Measurements from ENCODE around the gene MATCAP1. TPM values are rescaled to one million over a fixed set of nuclear protein-coding genes. Genes with fewer than 3 reads are reported as not detected.

MATCAP1 gene
- total RNA-seq, 2 experiments from 2014 or later, result 47.5 to 51.4 TPM

- CTCF ChIA-PET, result interaction anchor here (0.9 to 6.1 kb wide), 5 partner anchors 8 to 147 kb away, joined by 3 to 31 read pairs (median 10); no protein-coding TSS in a partner anchor
- Mint-ChIP-seq H3K27me3 (peaks cover 50% of the 10 kb centered on the region), H3K27ac (peak overlapping the region; percentile 46), H3K4me1 (peaks cover 45% of the 10 kb centered on the region), H3K9me3 (no peaks in the 10 kb centered on the region), H3K4me3 (peak overlapping the region; percentile 30), H3K36me3 (ENCODE audit: low read depth) (peaks cover 20% of the 10 kb centered on the region)
- DNase-seq, result no peak
- POLR2A ChIA-PET, result no interaction called here
Observed at GRCh38 chr16:67165121-67166078, 18.4 kb downstream of the MATCAP1 start.

DNA sequence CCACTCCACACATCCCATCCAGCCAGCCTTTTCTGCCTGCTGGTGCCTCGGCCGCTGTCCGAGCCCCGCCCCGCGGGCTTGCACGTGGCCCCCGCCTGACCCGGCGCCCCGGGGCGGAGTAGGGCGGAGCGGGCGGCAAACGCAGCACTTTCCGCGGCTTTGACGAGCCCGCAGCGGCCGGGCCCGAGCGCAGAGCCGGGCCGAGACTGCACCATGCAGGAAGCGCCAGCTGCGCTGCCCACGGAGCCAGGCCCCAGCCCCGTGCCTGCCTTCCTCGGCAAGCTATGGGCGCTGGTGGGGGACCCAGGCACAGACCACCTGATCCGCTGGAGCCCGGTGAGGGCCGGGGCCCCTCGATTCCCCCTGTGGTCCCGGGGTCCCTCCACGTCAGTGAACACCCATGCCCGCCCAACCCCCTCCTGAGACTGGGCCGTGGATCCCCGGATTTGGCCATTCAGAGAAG lies 19.1 kb downstream of the MATCAP1 start, which contains the start of gene HSF4:
TSS of gene HSF4 (plus strand) at position 147 of the 463 bp plus-strand sequence. CDS start at position 214, 67 bp downstream.
- POLR2A ChIA-PET, result no interaction called here
- Mint-ChIP-seq H3K36me3 (ENCODE audit: low read depth) (peaks cover 20% of the 10 kb centered on the region), H3K4me1 (peaks cover 38% of the 10 kb centered on the region), H3K27me3 (peaks cover 45% of the 10 kb centered on the region), H3K4me3 (peak within 1 kb of the TSS; percentile 34), H3K27ac (peak within 1 kb of the TSS; percentile 50), H3K9me3 (no peaks in the 10 kb centered on the region)
- CTCF ChIA-PET, result interaction anchor here (0.9 to 2.8 kb wide), 5 partner anchors 9 to 147 kb away, joined by 3 to 12 read pairs (median 10); no protein-coding TSS in a partner anchor
- no peak for DNase-seq

- Mint-ChIP-seq H3K4me3 (peak overlapping the region; percentile 34), H3K9me3 (no peaks in the 10 kb centered on the region), H3K27me3 (peaks cover 44% of the 10 kb centered on the region), H3K27ac (peak overlapping the region; percentile 50), H3K36me3 (ENCODE audit: low read depth) (peaks cover 20% of the 10 kb centered on the region), H3K4me1 (peaks cover 38% of the 10 kb centered on the region)
- ChIA-PET CTCF (interaction anchor here (1.0 to 8.0 kb wide), 8 partner anchors 8 to 200 kb away, joined by 3 to 137 read pairs (median 10); partner anchors contain the start of genes MATCAP1 and NOL3), POLR2A (no interaction called here)
- DNase-seq, result no peak
Observed at GRCh38 chr16:67163999-67164558, 19.7 kb downstream of the MATCAP1 start.

DNA sequence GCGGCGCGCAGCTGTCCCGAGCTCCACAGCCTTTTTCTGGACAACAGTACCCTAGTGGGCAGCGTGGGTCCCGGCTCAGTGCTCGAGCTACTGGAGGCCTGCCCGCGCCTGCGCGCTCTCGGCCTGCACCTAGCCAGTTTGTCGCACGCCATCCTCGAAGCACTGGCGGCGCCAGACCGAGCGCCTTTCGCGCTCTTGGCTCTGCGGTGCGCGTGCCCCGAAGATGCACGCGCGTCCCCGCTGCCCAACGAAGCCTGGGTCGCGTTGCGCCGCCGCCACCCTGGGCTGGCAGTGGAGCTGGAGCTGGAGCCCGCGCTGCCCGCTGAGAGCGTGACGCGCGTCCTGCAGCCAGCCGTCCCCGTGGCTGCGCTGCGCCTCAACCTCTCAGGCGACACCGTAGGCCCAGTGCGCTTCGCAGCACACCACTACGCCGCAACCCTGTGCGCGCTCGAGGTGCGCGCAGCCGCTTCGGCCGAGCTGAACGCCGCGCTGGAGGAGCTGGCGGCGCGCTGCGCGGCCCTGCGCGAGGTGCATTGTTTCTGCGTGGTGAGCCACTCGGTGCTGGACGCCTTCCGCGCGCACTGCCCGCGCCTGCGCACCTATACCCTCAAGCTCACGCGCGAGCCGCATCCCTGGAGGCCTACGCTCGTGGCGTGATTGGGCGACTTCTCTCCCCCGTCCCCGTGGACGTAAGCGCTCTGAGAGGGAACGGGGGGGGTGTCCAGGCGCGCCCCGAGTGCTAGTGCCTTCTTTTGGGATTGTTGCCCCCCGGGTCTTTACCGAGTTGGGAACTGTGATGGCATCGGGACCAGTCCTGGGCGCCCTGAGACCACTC lies 20.4 kb downstream of the MATCAP1 start:
- no peak overlapping the region for H3K27ac Mint-ChIP-seq
- ChIA-PET CTCF (interaction anchor here (0.5 to 8.0 kb wide), 17 partner anchors 8 to 917 kb away, joined by 3 to 137 read pairs (median 4); partner anchors contain the start of genes B3GNT9, MATCAP1, NOL3 and TMEM208), POLR2A (interaction anchor here (0.7 kb wide), 1 partner anchor 211 kb away, joined by 3 read pairs; no protein-coding TSS in a partner anchor)
- peaks cover 20% of the 10 kb centered on the region for H3K36me3 Mint-ChIP-seq (ENCODE audit: low read depth)
- peaks cover 42% of the 10 kb centered on the region for H3K27me3 Mint-ChIP-seq
- peaks cover 43% of the 10 kb centered on the region for H3K4me1 Mint-ChIP-seq
- peak; percentile 54 for DNase-seq
- H3K9me3 Mint-ChIP-seq, result no peaks in the 10 kb centered on the region
- peak overlapping the region; percentile 34 for H3K4me3 Mint-ChIP-seq

DNA sequence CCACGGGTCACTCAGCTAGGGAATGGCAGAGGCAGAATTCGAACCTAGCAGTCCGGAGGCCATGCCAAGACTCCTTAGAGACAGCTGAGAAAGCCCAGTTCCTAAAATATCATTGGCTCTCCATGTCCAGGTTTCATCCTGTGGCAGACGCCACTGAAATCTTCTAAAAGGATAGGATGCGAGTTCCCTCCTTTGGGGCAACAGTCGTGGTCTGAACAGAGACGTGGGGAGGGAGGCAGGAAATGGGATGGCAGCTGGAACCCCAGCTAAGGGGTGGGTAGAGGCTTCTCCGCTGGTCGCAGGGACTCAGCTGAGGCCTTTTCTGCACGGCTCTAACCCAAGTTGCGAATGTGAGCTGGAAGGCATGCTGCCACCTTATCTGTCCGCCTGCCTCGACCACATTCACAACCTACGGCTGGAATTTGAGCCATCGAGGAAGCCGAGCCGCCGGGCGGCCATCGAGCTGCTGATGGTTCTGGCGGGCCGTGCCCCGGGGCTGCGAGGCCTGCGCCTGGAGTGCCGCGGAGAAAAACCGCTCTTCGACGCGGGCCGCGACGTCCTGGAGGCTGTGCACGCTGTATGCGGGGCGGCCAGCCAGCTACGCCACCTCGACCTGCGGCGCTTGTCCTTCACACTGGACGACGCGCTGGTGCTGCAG lies 21.1 kb downstream of the MATCAP1 start:
- Mint-ChIP-seq H3K4me3 (peak overlapping the region; percentile 51), H3K27ac (peak overlapping the region; percentile 2), H3K27me3 (peaks cover 36% of the 10 kb centered on the region), H3K4me1 (peaks cover 51% of the 10 kb centered on the region), H3K9me3 (no peaks in the 10 kb centered on the region), H3K36me3 (ENCODE audit: low read depth) (peaks cover 25% of the 10 kb centered on the region)
- ChIA-PET CTCF (interaction anchor here (0.5 to 8.0 kb wide), 17 partner anchors 7 to 917 kb away, joined by 3 to 137 read pairs (median 4); partner anchors contain the start of genes B3GNT9, MATCAP1, NOL3 and TMEM208), POLR2A (interaction anchor here (0.6 to 0.7 kb wide), 2 partner anchors 9 to 210 kb away, joined by 3 read pairs; no protein-coding TSS in a partner anchor)
- no peak for DNase-seq

- Mint-ChIP-seq H3K4me1 (peaks cover 59% of the 10 kb centered on the region), H3K27me3 (peaks cover 27% of the 10 kb centered on the region), H3K36me3 (ENCODE audit: low read depth) (peaks cover 21% of the 10 kb centered on the region), H3K9me3 (no peaks in the 10 kb centered on the region), H3K4me3 (peak overlapping the region; percentile 51), H3K27ac (peak overlapping the region; percentile 36)
- DNase-seq, result no peak
- POLR2A ChIA-PET, result no interaction called here
- CTCF ChIA-PET, result interaction anchor here (1.3 to 8.0 kb wide), 7 partner anchors 8 to 266 kb away, joined by 3 to 137 read pairs (median 7); partner anchors contain the start of genes MATCAP1, NOL3 and TMEM208
Observed at GRCh38 chr16:67161595-67162058, 22.1 kb downstream of the MATCAP1 start.

- DNase-seq, result peak; percentile 89
- ChIA-PET CTCF (interaction anchor here (0.9 to 8.0 kb wide), 10 partner anchors 8 to 198 kb away, joined by 3 to 137 read pairs (median 6); partner anchors contain the start of genes B3GNT9, CES3 and NOL3), POLR2A (interaction anchor here (0.5 to 0.6 kb wide), 2 partner anchors 199 to 201 kb away, joined by 5 to 11 read pairs; no protein-coding TSS in a partner anchor)
- Mint-ChIP-seq H3K4me1 (peaks cover 63% of the 10 kb centered on the region), H3K27ac (peak overlapping the region; percentile 100), H3K27me3 (peaks cover 9% of the 10 kb centered on the region), H3K36me3 (ENCODE audit: low read depth) (peaks cover 30% of the 10 kb centered on the region), H3K9me3 (no peaks in the 10 kb centered on the region), H3K4me3 (peak overlapping the region; percentile 93)
Observed at GRCh38 chr16:67158637-67159600, 24.8 kb downstream of the MATCAP1 start.

DNA sequence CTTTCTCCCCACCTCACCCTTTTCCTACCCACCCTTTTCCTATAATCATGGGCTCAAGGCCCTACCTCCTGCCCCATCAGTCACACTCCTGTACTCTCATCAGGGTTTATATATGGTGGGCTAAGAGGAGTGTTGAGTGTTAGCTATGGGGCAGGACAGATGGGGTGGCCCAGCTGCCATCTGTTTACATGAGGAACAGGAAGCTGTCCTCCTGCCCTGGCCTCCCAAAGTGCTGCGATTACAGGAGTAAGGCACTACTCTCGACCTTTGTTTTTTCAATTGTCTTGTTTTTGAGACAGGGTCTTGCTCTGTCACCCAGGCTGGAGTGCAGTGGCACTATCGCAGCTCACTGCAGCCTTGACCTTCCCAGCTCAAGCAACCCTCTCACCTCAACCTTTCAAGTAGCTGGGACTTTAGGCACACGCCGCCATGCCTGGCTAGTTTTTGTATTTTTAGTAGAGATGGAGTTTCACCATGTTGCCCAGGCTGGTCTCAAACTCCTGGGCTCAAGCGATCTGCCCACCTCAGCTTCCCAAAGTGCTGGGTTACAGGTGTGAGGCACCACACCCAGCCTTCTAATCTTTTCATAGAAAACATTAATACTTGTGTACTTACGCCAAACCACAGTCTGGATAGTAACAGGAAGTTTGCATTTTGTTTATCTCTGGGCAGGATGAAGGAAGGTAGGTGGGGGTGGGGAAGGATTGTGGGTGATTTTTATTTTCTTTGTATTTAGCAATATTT lies 25.7 kb downstream of the MATCAP1 start:
- DNase-seq, result peak; percentile 30
- H3K36me3 Mint-ChIP-seq (ENCODE audit: low read depth), result peaks cover 35% of the 10 kb centered on the region
- POLR2A ChIA-PET, result no interaction called here
- peaks cover 6% of the 10 kb centered on the region for H3K27me3 Mint-ChIP-seq
- peaks cover 66% of the 10 kb centered on the region for H3K4me1 Mint-ChIP-seq
- H3K4me3 Mint-ChIP-seq, result peak overlapping the region; percentile 93
- H3K27ac Mint-ChIP-seq, result peak overlapping the region; percentile 100
- CTCF ChIA-PET, result interaction anchor here (0.9 to 8.0 kb wide), 12 partner anchors 13 to 197 kb away, joined by 3 to 137 read pairs (median 4); partner anchors contain the start of genes CES3 and NOL3
- no peaks in the 10 kb centered on the region for H3K9me3 Mint-ChIP-seq

- Mint-ChIP-seq H3K9me3 (no peaks in the 10 kb centered on the region), H3K36me3 (ENCODE audit: low read depth) (peaks cover 35% of the 10 kb centered on the region), H3K27ac (peak overlapping the region; percentile 100), H3K4me1 (peaks cover 66% of the 10 kb centered on the region), H3K27me3 (peaks cover 3% of the 10 kb centered on the region), H3K4me3 (peak overlapping the region; percentile 93)
- CTCF ChIA-PET, result interaction anchor here (0.9 to 8.0 kb wide), 11 partner anchors 12 to 196 kb away, joined by 3 to 137 read pairs (median 4); partner anchors contain the start of genes CES3 and NOL3
- DNase-seq, result no peak
- POLR2A ChIA-PET, result no interaction called here
Observed at GRCh38 chr16:67157106-67157748, 26.5 kb downstream of the MATCAP1 start.

All from activated CD4-positive, alpha-beta T cell treated with anti-CD3 and anti-CD28 coated beads, Interleukin-2, amount 10 ng/mL, durations not matched to agents 7 days and 5 days (primary cell).